Esophagus squamous epithelium (tissue), 4 donors: Measurements from ENCODE around the gene KRT12.

Experiments
- POLR2A ChIP-seq, 4 donors: fragments of 450-650 bp; IDR thresholded peaks; one replicate each; pipeline ENCODE4 v1.6.1; 2017; ENCODE audit warnings: antibody characterized with exemption in 4 of 4, mild to moderate bottlenecking in 4 of 4, moderate library complexity in 3 of 4
- TF ChIP-seq, protein P1 (sequence below), 6 experiments: fragments of 450-650 bp in 4 of 6; fragments of 200-600 bp in 2 of 6; sonication (generic) in 2 of 6; IDR thresholded peaks; one replicate each; pipeline ENCODE4 v1.5.1; 2016 to 2019; ENCODE audit warnings: antibody characterized with exemption in 6 of 6, mild to moderate bottlenecking in 4 of 6, moderate library complexity in 4 of 6

DNA sequence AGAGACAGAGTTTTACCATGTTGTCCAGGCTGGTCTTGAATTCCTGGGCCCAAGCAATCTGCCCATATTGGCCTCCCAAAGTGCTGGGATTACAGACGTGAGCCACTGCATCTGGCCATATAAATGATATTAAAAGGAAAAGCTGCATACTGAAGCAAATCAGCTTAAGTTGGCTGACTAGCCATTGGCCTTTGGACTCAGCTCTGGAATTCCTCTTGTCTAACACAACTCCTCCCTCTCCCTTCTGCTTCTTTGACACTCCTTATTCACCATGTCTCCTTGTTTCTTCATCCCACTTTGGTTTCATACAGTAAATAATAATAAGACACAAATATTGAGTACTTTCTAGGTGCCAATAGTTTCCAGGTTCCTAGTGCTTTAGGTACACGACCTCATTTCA lies 7.5 kb downstream of the KRT12 start:
- no peak for TF ChIP-seq POLR2A (IDR thresholded peaks at IDR 0.05)
- TF ChIP-seq, protein P1, sequence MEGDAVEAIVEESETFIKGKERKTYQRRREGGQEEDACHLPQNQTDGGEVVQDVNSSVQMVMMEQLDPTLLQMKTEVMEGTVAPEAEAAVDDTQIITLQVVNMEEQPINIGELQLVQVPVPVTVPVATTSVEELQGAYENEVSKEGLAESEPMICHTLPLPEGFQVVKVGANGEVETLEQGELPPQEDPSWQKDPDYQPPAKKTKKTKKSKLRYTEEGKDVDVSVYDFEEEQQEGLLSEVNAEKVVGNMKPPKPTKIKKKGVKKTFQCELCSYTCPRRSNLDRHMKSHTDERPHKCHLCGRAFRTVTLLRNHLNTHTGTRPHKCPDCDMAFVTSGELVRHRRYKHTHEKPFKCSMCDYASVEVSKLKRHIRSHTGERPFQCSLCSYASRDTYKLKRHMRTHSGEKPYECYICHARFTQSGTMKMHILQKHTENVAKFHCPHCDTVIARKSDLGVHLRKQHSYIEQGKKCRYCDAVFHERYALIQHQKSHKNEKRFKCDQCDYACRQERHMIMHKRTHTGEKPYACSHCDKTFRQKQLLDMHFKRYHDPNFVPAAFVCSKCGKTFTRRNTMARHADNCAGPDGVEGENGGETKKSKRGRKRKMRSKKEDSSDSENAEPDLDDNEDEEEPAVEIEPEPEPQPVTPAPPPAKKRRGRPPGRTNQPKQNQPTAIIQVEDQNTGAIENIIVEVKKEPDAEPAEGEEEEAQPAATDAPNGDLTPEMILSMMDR (IDR thresholded peaks at IDR 0.05), result no peak
